VCaP (cell line): ENCODE data around the gene CXCR1.
A peak's percentile ranks its signal among the peaks of the same experiment; 100 is the strongest.

Experiments used
- H3K27ac ChIP-seq: fragments of 450-650 bp; 2 replicates; pipeline ENCODE4 v1.5.1; 2017
- TF ChIP-seq, protein P1 (sequence below): fragments of 450-650 bp; conservative IDR thresholded peaks from 2 replicates; pipeline ENCODE4 v1.5.1; 2017; ENCODE audit warnings: mild to moderate bottlenecking, moderate library complexity

CXCR1 gene

DNA sequence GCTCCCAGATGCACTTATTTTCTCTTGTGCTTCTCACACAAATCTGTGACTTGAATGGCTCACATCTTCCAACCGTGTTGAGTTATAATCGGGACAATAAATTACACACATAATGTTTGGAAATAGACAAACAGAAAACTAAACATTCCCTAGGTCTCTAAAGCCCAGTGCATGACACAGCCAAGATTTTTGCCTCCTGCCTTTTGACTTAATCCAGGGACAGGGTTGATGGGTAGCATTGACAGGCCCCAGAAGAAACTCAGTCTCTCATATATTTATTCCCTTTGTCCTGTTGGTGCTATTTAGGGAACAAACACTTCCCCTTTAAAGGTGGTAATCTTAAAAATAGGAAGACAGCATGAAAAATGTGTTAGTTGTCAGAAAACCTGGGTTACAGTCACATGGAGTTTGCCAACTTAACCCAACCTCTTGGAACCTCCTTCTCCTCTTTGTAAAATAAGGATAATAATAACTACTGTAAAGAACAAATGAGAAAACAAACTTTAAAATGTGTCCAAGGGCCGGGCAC, 26.2 kb upstream of the CXCR1 start:
- TF ChIP-seq, protein P1, sequence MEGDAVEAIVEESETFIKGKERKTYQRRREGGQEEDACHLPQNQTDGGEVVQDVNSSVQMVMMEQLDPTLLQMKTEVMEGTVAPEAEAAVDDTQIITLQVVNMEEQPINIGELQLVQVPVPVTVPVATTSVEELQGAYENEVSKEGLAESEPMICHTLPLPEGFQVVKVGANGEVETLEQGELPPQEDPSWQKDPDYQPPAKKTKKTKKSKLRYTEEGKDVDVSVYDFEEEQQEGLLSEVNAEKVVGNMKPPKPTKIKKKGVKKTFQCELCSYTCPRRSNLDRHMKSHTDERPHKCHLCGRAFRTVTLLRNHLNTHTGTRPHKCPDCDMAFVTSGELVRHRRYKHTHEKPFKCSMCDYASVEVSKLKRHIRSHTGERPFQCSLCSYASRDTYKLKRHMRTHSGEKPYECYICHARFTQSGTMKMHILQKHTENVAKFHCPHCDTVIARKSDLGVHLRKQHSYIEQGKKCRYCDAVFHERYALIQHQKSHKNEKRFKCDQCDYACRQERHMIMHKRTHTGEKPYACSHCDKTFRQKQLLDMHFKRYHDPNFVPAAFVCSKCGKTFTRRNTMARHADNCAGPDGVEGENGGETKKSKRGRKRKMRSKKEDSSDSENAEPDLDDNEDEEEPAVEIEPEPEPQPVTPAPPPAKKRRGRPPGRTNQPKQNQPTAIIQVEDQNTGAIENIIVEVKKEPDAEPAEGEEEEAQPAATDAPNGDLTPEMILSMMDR, result no peak
- no peak overlapping the region for H3K27ac ChIP-seq

DNA sequence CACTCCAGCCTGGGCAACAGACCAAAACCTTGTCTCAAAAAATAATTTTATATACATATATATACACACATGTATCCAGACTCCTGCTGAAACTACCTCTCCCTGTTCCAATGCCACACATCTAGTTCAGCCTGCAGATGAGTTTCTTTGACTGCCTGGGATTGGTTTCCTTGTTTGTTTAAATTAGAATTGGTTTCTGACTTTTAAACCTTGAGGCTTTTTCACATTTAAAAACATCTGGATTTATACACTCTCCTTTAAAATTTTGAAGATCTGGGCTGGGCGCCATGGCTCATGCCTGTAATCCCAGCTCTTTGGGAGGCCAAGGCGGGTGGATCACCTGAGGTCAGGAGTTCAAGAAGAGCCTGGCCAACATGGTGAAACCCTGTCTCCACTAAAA, 21.8 kb upstream of the CXCR1 start:
- no peak overlapping the region for H3K27ac ChIP-seq
- TF ChIP-seq, protein P1, result no peak

DNA sequence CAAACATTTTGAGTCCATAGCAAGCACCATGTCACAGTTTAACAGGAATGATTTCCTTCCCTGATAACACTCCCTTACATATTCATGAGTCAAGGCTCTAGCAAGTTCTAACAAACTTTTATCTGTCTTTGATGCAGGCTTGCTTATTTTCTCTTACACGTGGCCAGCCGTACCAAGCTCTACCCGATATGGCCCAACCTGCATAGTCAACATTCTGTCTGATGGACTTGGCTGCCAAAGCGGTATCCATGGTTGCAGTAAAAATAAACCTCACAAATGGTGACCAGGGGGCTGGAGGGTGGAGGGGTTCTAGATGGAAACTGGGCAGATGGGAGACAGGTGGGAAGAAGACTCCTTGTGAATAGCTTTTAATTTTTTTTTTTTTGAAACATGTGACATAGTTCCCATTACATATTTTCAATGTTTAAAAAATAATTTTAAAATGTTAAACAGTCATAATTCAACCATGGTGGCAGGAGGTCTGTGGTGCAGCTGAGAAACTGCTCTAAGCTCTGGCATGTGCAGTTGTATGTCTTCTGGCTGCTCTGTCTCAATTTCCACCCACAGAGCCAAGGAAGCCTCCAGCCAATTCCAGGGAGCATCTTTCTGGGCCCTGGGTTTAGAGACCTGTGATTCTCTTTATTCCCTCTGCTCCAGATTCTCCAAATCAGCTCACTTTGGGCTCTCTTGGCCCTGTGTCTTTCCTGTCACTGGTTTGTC, 20.7 kb upstream of the CXCR1 start:
- H3K27ac ChIP-seq, result no peak overlapping the region
- TF ChIP-seq, protein P1, result no peak

DNA sequence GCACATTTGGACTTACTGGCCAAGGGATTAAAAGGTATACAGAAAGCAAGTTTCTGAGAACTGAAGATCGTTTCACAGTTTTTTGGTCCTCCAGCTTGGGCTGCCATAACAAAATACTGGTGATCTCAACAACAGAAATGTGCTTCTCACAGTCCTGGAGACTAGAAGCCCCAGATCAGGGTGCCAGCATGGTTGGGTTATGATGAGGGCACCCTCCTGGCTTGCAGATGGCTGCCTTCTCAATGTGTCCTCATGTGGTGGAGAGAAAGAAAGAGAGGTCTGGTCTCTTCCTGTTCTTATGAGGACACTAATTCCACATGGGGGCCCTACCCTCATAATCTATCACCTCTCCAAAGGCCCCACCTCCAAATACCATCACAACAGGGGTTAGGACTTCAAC, 20.1 kb upstream of the CXCR1 start:
- TF ChIP-seq, protein P1, result no peak
- no peak overlapping the region for H3K27ac ChIP-seq

DNA sequence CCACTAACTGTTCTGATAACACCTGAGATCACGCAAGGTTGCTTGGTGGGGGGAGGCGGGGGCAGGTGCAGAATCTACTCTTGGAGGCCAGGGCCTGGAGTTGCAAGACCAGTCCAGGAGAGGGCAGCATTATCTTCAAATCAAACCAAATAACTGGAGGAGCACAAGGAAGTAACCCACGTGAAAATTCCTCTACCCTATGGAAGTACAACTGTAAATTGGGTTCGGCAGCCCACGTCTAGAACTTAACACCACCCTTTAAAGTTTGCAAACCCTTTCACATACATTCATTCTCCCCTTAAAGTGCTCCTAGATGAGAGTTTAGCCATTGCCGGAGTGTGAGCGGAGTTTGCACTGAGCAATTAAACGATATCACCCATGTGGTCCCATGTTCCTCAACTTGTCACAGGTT, 19.6 kb upstream of the CXCR1 start:
- no peak overlapping the region for H3K27ac ChIP-seq
- TF ChIP-seq, protein P1, result peak; percentile 88

DNA sequence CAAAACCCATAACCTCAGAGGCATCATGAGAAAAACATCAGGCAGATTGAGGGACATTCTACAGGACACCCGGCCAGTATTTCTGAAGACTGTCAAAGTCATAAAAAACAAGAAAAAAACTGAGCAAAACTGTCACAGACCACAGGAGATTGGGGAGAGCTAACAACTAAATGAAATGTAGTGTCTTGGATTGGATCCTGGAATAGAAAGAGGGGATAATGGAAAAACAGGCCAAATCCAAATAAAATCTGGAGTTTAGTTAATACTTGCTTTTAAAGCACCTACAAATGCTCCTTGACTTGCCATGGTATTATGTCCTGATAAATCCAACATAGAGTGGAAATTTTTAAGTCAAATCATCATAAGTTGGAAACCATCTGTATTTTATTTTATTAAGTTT, 17.6 kb upstream of the CXCR1 start:
- TF ChIP-seq, protein P1, result no peak

DNA sequence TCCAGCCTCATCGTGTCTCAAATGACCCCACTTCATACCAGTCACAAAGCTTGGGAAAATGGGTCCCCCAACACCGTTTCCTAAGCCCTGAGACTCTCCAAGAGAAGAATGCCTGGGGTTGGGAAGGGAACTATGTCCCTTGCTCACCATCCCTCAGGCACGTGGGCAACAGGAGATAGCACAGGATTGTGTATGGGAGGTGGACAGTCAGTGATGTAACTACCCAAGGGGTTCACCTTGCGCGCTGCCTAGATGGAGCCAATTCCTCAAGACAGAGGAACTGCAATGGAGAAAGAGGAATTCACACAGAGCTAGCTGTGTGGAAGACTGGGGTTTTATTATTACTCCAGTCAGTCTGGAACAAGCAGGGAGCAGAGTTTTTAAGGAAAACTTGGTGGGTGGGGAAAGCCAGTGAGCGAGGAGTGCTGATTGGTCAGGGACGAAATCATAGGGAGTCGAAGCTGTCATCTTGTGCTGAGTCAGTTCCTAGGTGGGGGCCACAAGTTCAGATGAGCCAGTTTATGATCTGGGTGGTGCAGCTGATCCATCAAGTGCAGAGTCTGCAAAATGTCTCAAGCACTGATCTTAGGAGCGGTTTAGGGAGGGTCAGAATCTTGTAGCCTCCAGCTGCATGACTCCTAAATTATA, 13.8 kb upstream of the CXCR1 start:
- no peak overlapping the region for H3K27ac ChIP-seq
- TF ChIP-seq, protein P1, result no peak

More for the DNA sequence above, 17.6 kb upstream of the CXCR1 start:
- H3K27ac ChIP-seq, result no peak overlapping the region
